Sigmoid colon (tissue), 3 donors: Measurements from ENCODE around the gene KIF17.

ENCODE experiments used
- CTCF ChIP-seq, 4 experiments: fragments of 450-650 bp in 3 of 4; fragments of 200-600 bp in 1 of 4; IDR thresholded peaks; one replicate each; pipeline ENCODE4 v1.5.1; 2016 to 2019; ENCODE audit warnings: antibody characterized with exemption in 4 of 4, mild to moderate bottlenecking in 3 of 4, moderate library complexity in 2 of 4
- POLR2A ChIP-seq, 2 donors: fragments of 450-650 bp; IDR thresholded peaks; one replicate each; pipeline ENCODE4 v1.6.1; 2016; ENCODE audit warnings: antibody characterized with exemption in 2 of 2, mild to moderate bottlenecking in 2 of 2, moderate library complexity in 2 of 2

GRCh38 chr1:20648946-20649345, 68.9 kb downstream of the KIF17 start:
- TF ChIP-seq CTCF (IDR thresholded peaks at IDR 0.05) (no peak), POLR2A (IDR thresholded peaks at IDR 0.05) (no peak)
